GM12892 (cell line): ENCODE data around the gene HIBCH.

Source experiments
- POLR2A ChIP-seq: IDR thresholded peaks from 2 replicates; pipeline ENCODE4 v1.6.1; 2011; ENCODE audit warnings: low read depth, low read length, control low read depth
- POLR2AphosphoS5 ChIP-seq: IDR thresholded peaks from 2 replicates; pipeline ENCODE4 v1.6.1; 2011; ENCODE audit warnings: low read depth, low read length, control low read depth

GRCh38 chr2:190188289-190188688 lies 131.3 kb downstream of the HIBCH start:
- TF ChIP-seq POLR2A (no peak), POLR2AphosphoS5 (no peak)
